Activated CD4-positive, alpha-beta T cell treated with anti-CD3 and anti-CD28 coated beads, Interleukin-2, amount 50 U/mL, for 24 hours (primary cell): Measurements from ENCODE around the gene ZNF12.
"Not testable (repeated sequence)": the region's sequence is repeated elsewhere in the genome, so short reads cannot be mapped to it uniquely, and the experiment has no call there.

Source experiments
- DNase-seq, 2 donors: peaks; one replicate each; pipeline ENCODE4 v3.0.0-alpha.2; 2020; ENCODE audit warnings: low read depth in 1 of 2, low spot score in 1 of 2

Gene ZNF12

GRCh38 chr7:6691609-6692106 lies 15.1 kb downstream of the ZNF12 start:
- DNase-seq = no peak

- DNase-seq = no peak
Observed at GRCh38 chr7:6691103-6691502, 15.6 kb downstream of the ZNF12 start.

- no peak for DNase-seq
Observed at GRCh38 chr7:6680146-6680545, 26.6 kb downstream of the ZNF12 start.

DNA sequence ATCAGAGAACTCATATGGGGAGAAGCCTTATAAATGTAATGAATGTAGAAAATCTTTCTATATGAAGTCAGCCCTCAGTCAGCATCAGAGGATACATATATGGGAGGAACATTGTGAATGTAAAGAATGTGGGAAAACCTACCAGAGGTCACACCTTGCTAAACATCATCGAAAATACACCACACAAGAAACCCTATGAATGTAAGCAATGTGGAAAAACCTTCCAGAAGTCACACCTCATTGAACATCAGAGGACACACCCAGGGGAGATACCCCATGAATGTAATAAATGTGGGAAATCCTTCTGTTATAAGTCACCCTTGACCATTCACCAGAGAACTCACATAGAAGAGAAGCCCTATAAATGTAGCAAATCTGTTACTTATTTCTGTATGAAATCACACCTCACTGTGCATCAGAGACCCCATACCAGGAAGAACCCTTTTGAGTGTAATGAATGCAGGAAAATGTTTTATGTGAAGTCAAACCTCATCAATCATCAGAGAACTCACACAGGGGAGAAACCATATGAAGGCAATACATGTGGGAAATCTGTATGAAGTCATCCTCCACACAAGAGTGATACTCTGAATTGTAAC lies 30.8 kb downstream of the ZNF12 start:
- DNase-seq = no peak

DNA sequence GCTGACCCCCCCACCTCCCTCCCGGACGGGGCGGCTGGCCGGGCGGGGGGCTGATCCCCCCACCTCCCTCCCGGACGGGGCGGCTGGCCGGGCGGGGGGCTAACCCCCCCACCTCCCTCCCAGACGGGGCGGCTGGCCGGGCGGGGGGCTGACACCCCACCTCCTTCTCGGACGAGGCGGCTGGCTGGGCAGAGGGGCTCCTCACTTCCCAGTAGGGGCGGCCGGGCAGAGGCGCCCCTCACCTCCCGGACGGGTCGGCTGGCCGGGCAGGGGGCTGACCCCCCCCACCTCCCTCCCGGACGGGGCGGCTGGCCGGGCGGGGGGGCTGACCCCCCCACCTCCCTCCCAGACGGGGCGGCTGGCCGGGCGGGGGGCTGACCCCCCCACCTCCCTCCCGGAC lies 35.9 kb downstream of the ZNF12 start:
- DNase-seq = not testable (repeated sequence)

DNA sequence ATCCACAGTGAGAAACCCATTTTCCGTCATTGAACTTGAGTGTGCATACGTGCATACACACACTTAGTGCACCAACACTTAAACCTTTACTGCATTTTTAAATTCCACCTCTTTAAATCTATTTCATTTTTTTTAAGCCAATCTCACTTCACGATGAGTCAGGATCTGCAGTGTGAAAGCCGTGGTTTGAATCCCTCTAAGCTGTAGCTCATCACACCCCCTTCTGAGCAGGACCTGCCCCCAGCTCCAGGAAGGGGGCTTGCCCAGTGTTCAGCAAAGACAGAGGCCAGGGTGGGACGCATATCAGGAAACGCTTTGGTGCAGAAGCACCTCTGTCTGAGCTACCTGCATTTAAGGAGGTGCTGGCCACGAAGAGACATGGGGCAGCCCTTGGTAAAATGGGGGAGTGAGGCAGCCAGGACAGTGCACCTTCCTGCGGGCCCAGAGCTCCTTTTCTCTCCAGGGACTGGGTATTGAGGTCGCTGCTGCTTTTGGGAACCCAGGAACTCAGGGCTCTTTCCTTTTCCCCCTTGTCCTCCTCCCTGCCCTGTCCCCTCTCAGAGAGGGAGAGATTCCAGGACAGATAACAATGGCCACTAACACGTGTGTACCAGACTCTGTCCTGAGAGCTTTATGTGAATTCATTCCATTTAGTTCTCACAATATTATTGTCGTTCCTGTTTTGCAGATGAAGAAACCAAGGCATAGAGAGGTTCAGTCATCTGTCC lies 48.0 kb downstream of the ZNF12 start:
- no peak for DNase-seq

GRCh38 chr7:6656413-6656812 lies 50.3 kb downstream of the ZNF12 start:
- DNase-seq = no peak

GRCh38 chr7:6655636-6656385 lies 50.9 kb downstream of the ZNF12 start:
- DNase-seq = no peak

DNA sequence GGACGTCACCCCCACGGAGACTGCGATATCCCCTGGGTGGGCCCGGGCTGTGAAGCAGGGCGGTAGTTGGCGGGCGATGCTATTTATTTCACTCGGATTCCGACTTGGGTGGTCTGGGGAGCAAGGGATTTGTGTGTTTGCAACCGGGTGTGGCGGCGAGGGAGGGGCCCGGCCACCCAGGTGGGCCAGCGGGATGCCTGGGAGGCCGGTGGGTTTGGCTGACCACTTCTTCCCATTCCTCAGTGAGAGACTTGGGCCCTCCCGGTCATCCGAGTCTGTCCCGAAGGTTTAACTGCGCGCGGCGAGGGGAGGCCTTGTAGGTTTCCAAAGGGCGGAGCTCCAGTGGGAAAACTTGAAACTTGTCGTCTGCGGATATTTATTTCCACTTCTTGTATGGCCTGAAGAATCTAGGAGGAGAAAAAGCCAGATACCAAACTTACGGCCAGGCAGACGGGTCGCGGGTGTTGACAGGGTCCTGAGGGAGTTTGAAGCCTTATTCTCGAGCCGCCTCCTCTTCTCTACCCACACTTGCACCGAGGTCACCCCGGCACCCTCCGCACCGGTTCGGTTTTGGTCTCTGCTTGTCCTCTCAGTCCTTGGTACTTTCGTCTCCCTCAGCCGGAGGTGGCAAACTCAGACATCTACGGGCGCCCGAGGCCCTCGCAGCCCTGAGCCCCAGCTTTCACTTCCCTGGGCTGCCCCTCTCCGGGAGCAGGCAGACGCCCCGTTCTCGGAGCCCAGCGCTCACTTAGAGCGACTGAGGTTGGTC lies 51.7 kb downstream of the ZNF12 start:
- no peak for DNase-seq

DNA sequence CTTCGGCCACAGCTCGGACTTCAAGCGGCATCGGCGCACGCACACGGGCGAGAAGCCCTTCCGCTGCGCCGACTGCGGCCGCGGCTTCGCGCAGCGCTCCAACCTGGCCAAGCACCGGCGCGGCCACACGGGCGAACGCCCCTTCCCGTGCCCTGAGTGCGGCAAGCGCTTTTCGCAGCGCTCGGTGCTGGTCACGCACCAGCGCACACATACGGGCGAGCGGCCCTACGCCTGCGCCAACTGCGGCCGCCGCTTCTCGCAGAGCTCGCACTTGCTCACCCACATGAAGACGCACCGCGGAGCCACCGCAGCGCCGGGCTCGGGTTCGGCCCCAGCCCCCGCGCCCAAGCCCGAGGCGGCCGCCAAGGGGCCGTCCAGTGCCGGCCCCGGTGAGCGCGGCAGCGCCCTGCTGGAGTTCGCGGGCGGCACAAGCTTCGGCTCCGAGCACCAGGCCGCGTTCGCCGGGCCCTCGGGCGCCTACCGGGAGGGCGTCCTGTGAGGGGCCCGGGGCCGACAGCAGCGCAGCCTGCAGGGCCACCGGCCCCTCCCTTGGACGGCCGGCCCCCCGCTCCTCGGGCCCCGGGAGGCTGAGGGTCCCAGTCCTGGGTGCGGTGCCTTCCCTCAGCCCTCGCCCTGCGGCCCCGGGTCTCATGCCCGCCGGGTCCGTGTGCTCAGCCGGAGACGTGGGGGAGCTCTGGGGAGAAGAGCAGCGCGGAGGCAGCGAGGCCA lies 52.5 kb downstream of the ZNF12 start:
- DNase-seq = no peak

DNA sequence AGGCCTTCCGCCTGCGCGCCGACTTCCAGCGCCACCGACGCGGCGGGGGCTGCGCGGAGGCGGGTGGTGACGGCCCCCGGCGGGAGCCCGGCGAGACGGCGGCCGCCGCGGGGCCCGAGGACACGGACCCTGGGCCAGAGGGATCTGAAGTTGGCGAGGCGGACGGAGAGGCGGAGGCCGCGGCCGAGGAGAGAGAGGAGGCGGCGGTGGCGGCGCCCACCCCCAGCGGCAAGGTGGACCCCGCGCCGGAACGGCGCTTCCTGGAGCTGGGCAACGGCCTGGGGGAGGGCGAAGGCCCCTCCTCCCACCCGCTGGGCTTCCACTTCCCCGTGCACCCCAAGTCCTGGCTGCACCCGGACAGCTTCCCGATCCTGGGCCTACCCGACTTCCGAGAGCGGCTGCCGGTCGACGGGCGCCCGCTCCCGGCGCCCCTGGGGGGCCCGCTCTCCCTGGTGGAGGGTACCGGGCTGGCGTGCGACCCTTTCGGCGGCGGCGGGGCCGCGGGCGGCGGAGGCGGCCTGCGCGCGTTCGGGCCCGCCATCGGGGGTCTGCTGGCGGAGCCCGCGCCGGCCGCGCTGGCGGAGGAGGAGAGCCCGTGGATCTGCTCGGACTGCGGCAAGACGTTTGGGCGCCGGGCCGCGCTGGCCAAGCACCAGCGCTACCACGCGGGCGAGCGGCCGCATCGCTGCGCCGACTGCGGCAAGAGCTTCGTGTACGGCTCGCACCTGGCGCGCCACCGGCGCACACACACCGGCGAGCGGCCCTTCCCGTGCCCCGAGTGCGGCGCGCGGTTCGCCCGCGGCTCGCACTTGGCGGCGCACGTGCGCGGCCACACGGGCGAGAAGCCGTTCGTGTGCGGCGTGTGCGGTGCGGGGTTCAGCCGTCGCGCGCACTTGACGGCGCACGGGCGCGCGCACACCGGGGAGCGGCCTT lies 53.4 kb downstream of the ZNF12 start:
- no peak for DNase-seq

DNA sequence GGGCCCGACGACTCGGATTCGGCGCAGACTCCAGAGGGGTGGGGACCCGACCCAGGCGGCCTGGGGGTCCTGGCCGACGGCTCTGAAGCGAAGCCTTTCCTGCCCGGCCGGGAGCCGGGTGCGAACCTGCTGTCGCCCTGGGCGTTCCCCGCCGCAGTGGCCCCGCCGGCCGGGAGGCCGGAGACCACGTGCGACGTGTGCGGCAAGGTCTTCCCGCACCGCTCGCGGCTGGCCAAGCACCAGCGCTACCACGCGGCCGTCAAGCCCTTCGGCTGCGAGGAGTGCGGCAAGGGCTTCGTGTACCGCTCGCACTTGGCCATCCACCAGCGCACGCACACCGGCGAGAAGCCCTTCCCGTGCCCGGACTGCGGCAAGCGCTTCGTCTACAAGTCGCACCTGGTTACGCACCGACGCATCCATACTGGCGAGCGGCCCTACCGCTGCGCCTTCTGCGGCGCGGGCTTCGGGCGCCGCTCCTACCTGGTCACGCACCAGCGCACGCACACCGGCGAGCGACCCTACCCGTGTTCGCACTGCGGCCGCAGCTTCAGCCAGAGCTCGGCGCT lies 54.2 kb downstream of the ZNF12 start:
- DNase-seq = no peak

GRCh38 chr7:6651851-6652445 lies 54.8 kb downstream of the ZNF12 start:
- DNase-seq = no peak

DNA sequence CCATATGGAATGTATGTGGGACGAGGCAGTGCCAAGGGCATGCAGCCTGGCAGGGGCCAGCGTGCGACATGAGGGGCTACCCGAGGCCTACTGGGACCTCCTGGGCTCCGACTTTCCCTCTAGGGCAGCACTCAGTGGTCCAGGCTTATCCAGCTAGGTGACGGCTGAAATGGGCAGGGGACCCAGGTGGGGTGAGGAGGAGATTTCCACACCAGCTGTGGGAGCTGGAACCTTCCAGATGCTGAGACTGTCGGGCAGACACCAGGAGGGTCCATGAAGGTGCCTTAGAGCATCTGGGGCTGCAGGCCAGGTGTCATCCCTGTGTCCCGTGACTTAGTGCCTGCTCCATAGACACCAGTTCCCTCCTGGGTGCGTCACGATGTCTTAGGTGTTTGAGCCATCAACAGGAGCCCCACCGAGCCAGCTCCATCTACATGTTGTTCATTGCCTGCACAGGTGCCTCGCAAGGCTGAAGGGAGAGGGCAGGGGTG lies 56.2 kb downstream of the ZNF12 start:
- DNase-seq = no peak

GRCh38 chr7:6650086-6650485 lies 56.7 kb downstream of the ZNF12 start:
- no peak for DNase-seq

DNA sequence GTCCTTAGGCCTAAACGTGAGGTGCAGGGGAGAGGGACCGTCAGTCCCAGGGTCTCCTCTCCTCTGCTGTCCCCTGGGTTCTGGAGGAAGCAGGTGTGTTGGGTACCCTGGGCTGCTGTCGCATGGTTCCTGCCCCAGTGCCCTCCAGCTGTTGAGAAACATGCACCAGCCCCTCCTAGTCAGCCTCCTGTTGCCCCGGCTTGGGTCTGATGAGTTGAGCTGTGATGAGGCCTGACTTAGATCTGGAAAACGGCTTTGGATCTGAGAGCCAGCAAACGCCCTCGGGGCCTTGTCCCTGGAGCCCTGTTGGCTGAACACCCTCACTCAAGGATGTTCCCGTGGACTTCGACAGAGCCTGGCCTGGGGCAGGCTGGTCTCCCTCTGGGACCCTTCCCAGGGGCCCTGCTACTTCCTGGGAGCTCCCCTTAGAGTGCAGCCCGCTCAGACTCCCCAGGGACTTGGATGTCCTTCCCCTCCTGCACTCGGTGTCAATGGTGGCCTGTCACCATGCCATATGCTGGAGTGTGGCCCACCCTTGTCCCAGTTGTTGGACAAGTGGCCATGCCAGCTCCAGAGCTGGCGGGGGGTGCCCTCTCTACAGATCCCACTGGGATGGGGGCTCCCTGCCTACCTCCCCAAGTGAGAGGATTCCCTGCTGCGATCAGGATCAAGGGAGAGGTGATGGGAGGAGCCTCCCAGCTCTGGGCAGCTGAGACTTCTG lies 57.3 kb downstream of the ZNF12 start:
- no peak for DNase-seq

DNA sequence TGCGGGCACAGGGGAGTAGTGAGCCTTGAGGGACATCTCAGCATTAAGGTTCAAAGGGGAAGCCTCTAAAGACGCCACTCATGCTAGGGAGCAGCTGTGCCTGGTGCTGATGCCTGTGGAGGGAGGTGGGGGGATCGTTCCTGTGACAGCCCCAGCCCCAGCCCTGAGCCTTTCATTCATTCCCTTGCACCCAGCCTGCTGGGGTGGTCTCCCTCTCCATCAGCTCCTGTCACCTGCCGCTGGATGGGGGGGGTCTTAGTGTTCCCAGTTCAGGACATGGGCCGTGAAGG lies 58.0 kb downstream of the ZNF12 start:
- DNase-seq = no peak

DNA sequence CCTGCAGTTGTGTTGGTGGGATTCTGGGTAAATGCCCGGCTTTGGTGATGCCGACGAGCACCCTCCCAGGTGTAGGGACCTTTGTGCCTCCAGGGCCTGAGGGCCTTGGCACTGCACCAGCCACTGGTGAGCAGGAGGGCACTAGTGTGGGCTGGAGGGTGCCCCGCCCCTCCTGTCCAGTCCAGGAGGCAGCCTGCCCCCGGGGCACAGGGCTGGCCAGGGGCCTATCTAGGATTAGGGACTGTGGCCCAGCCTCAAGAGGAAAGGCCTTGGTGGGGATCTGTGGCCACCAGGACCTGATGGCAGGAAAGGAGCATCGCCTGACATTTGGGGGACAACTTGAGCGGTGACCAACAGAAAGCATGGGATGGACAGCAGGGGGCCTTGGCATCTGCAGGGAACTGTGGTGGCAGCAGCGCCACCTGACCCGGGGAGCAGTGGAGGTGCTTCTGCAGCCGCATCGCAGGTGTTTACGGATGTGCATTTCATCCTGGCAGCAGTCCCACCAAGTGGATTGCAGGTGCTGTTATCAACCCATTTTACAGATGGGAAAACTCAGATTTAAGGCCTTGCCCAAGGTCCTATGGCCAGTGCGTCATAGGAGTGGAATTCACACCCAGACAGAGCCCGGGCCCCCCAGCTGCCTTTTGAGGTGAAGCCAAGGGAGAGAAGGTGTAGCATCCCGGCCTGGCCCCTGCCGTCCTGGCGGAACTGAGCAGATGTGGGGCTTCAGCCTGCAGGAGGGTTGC lies 58.5 kb downstream of the ZNF12 start:
- no peak for DNase-seq
